Spleen (tissue), 11 donors: ENCODE results near the gene PLD5. TPM values are rescaled to one million over a fixed set of nuclear protein-coding genes. Genes with fewer than 3 reads are reported as not detected.

Experiments used
- DNase-seq: peaks from one replicate; pipeline ENCODE4 v3.0.0-alpha.2; 2020
- H3K27ac ChIP-seq, 8 donors: fragments of 200-600 bp; sonication (generic) in 7 of 8; 1 replicate in 4 of 8; 2 replicates in 4 of 8; pipeline versions ENCODE4 v1.5.0 to v1.8.0; 2016 to 2021; ENCODE audit warnings: inconsistent platforms in 4 of 8, mild to moderate bottlenecking in 4 of 8, moderate library complexity in 1 of 8
- H3K27me3 ChIP-seq, 7 donors: fragments of 200-600 bp; sonication (generic) in 6 of 7; replicated peaks in 1 of 7; 1 replicate in 4 of 7; 2 replicates in 3 of 7; pipeline versions ENCODE4 v1.5.0 to v1.8.0; 2016 to 2021; ENCODE audit warnings: inconsistent platforms in 3 of 7, mild to moderate bottlenecking in 1 of 7
- H3K36me3 ChIP-seq, 6 donors: fragments of 200-600 bp; sonication (generic) in 5 of 6; 1 replicate in 4 of 6; 2 replicates in 2 of 6; pipeline versions ENCODE4 v1.5.0 to v1.8.0; 2016 to 2021; ENCODE audit warnings: inconsistent platforms in 2 of 6
- H3K4me1 ChIP-seq, 6 donors: fragments of 200-600 bp; sonication (generic) in 5 of 6; 1 replicate in 3 of 6; 2 replicates in 3 of 6; pipeline versions ENCODE4 v1.5.0 to v1.8.0; 2016 to 2021; ENCODE audit warnings: inconsistent platforms in 3 of 6
- H3K4me3 ChIP-seq, 8 donors: fragments of 200-600 bp; sonication (generic) in 7 of 8; 1 replicate in 4 of 8; 2 replicates in 4 of 8; pipeline versions ENCODE4 v1.5.0 to v1.8.0; 2016 to 2021; ENCODE audit warnings: inconsistent platforms in 4 of 8, mild to moderate bottlenecking in 4 of 8, moderate library complexity in 2 of 8
- H3K9me3 ChIP-seq, 8 donors: fragments of 200-600 bp; sonication (generic) in 7 of 8; 1 replicate in 4 of 8; 2 replicates in 4 of 8; pipeline versions ENCODE4 v1.5.0 to v1.8.0; 2016 to 2021; ENCODE audit warnings: inconsistent platforms in 4 of 8
- CTCF ChIP-seq, 11 experiments: fragments of 200-600 bp in 7 of 11; fragments of 450-650 bp in 4 of 11; sonication (generic) in 4 of 11; IDR thresholded peaks in 8 of 11; conservative IDR thresholded peaks in 3 of 11; 1 replicate in 7 of 11; 2 replicates in 4 of 11; pipeline versions ENCODE4 v1.4.0 to v1.8.0; 2016 to 2021; ENCODE audit warnings: antibody characterized with exemption in 11 of 11, inconsistent platforms in 4 of 11, mild to moderate bottlenecking in 1 of 11
- POLR2A ChIP-seq, 3 donors: fragments of 450-650 bp; IDR thresholded peaks; one replicate each; pipeline ENCODE4 v1.5.1; 2017; ENCODE audit warnings: antibody characterized with exemption in 3 of 3, mild to moderate bottlenecking in 1 of 3
- POLR2AphosphoS5 ChIP-seq, 3 donors: sonication (generic); formaldehyde crosslinking; IDR thresholded peaks; one replicate each; pipeline ENCODE4 v1.5.1; 2017; ENCODE audit warnings: antibody characterized with exemption in 3 of 3
- whole genome bisulfite sequencing, 5 donors: extraction: QIAGEN DNeasy Blood & Tissue Kit in 3 of 5; methylation state at CpG; one replicate each; pipeline versions ENCODE4 v1.1.5 to v1.1.7; 2013 to 2018; 5-methylcytosine and 5-hydroxymethylcytosine counted together
- intact Hi-C: fragments of 100-400 bp; cut with DNase I; formaldehyde crosslinking; loops from one replicate; pipeline ENCODE4 v1.15.0; 2023; ENCODE audit warnings: low total_unique reads
- polyA plus RNA-seq, 3 donors: library from polyadenylated mRNA; stranded (reverse); fragments of 200-250 nt; gene quantifications; one replicate each; pipeline ENCODE4 v1.2.1, GENCODE V29; 2013
- total RNA-seq, 7 donors: library from RNA; depleted of rRNA in 3 of 7; stranded (reverse); fragments of >200 nt in 3 of 7; fragmentation: NEBNext Ultra II Directional in 4 of 7; extraction: Animal tissue kit (Norgen Biotek cat#: 25700) in 4 of 7; gene quantifications; one replicate each; pipeline versions ENCODE4 v1.1.0 to v1.2.1, GENCODE V29; 2016 to 2021
- donor health status: healthy with polysubstance abuse.
- donor health status: DM: no; HTN: no; CAD: no; lungs with moderate emphysema.
- donor health status: DM: no; HTN: no; CAD: no.
- donor health status: Bipolar disorder and iron deficiency.
- donor health status: healthy.
- donor health status: DM: no; HTN: no; CAD: no.
- donor health status: DM: yes; HTN: yes; CAD: no.

PLD5 gene
- total and polyA plus RNA-seq, 10 donors = 0.17 to 1.0 (median 0.44) TPM; not detected in 1

GRCh38 chr1:242428399-242429190 lies 95.9 kb downstream of the PLD5 start:
- intact Hi-C loops = no loop called here
- no peaks in the 10 kb centered on the region for H3K4me1 ChIP-seq
- H3K27me3 ChIP-seq = peaks cover 0 to 3% (median 0%) of the 10 kb centered on the region in 7 donors
- H3K4me3 ChIP-seq = no peak overlapping the region
- H3K36me3 ChIP-seq = no peaks in the 10 kb centered on the region
- DNase-seq = no peak
- H3K9me3 ChIP-seq = peaks cover 0 to 9% (median 0%) of the 10 kb centered on the region in 8 donors
- TF ChIP-seq CTCF (IDR thresholded peaks at IDR 0.05 in 8 of 11, conservative IDR thresholded peaks at IDR 0.05 in 3 of 11) = no peak
- no peak for TF ChIP-seq POLR2AphosphoS5 (IDR thresholded peaks at IDR 0.05)
- 52 to 69% (median 67%) methylated on average over 8 of the region's 8 CpGs for WGBS, 5 donors
- H3K27ac ChIP-seq = no peak overlapping the region

GRCh38 chr1:242427519-242427918 lies 97.0 kb downstream of the PLD5 start:
- intact Hi-C loops = no loop called here
- H3K9me3 ChIP-seq = peaks cover 0 to 9% (median 0%) of the 10 kb centered on the region in 8 donors
- DNase-seq = no peak
- peaks cover 0 to 2% (median 0%) of the 10 kb centered on the region in 7 donors for H3K27me3 ChIP-seq
- H3K36me3 ChIP-seq = no peaks in the 10 kb centered on the region
- TF ChIP-seq POLR2A (IDR thresholded peaks at IDR 0.05) = no peak
- no peak for TF ChIP-seq POLR2AphosphoS5 (IDR thresholded peaks at IDR 0.05)
- no peak for TF ChIP-seq CTCF (IDR thresholded peaks at IDR 0.05 in 8 of 11, conservative IDR thresholded peaks at IDR 0.05 in 3 of 11)
- H3K4me3 ChIP-seq = no peak overlapping the region
- 57 to 78% (median 72%) methylated on average over 4 of the region's 4 CpGs for WGBS, 5 donors
- H3K4me1 ChIP-seq = no peaks in the 10 kb centered on the region
- H3K27ac ChIP-seq = no peak overlapping the region

- intact Hi-C loops = no loop called here
- DNase-seq = no peak
- TF ChIP-seq POLR2A (IDR thresholded peaks at IDR 0.05) (no peak), CTCF (IDR thresholded peaks at IDR 0.05 in 8 of 11, conservative IDR thresholded peaks at IDR 0.05 in 3 of 11) (no peak), POLR2AphosphoS5 (IDR thresholded peaks at IDR 0.05) (no peak)
- Histone ChIP-seq H3K4me3 (no peak overlapping the region), H3K27ac (no peak overlapping the region), H3K36me3 (no peaks in the 10 kb centered on the region), H3K4me1 (no peaks in the 10 kb centered on the region), H3K9me3 (peaks cover 0 to 9% (median 0%) of the 10 kb centered on the region in 8 donors), H3K27me3 (no peaks in the 10 kb centered on the region)
- 84 to 92% (median 87%) methylated on average over 6 of the region's 6 CpGs for WGBS, 5 donors
These were observed 98.1 kb downstream of the PLD5 start for GRCh38 chr1:242426271-242426905.

- Histone ChIP-seq H3K27ac (no peak overlapping the region), H3K27me3 (no peaks in the 10 kb centered on the region), H3K9me3 (peaks cover 0 to 5% (median 0%) of the 10 kb centered on the region in 8 donors), H3K4me3 (no peak overlapping the region), H3K36me3 (no peaks in the 10 kb centered on the region), H3K4me1 (no peaks in the 10 kb centered on the region)
- no peak for TF ChIP-seq POLR2A (IDR thresholded peaks at IDR 0.05)
- TF ChIP-seq POLR2AphosphoS5 (IDR thresholded peaks at IDR 0.05) = no peak
- TF ChIP-seq CTCF (IDR thresholded peaks at IDR 0.05 in 8 of 11, conservative IDR thresholded peaks at IDR 0.05 in 3 of 11) = no peak
- intact Hi-C loops = no loop called here
- 68 to 86% (median 77%) methylated on average over 4 of the region's 4 CpGs for WGBS, 5 donors
- no peak for DNase-seq
These were observed 99.3 kb downstream of the PLD5 start for GRCh38 chr1:242425232-242425631.
